ENCODE results near the gene TET1.
"Not testable (repeated sequence)": the region's sequence is repeated elsewhere in the genome, so short reads cannot be mapped to it uniquely, and the experiment has no call there.

Gene TET1

GRCh38 chr10:68613974-68614373, 53.8 kb downstream of the TET1 start:
- DNase-seq (ENCODE audit: low spot score), result not testable (repeated sequence)

GRCh38 chr10:68617691-68618090, 57.6 kb downstream of the TET1 start:
- not testable (repeated sequence) for DNase-seq (ENCODE audit: low spot score)

DNA sequence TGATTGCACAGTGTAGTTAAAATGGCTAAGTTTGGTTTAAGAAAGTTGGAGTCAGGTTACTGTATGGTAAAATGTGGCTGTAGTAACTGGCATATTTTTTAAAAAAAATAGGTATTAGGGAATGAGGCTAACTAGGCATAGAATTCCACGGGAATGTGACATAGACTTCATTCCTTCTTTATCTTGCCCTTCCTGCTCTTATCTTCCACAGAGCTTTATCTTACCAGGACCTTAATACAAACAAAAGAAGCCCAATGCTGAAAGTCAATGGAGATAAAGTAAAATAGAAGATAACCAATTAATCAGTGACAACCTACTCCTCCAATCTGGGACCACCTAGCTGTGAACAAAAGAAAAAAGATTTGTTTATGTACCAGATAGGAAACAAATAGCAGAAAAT, 58.1 kb downstream of the TET1 start:
- no peak for DNase-seq (ENCODE audit: low spot score)

DNA sequence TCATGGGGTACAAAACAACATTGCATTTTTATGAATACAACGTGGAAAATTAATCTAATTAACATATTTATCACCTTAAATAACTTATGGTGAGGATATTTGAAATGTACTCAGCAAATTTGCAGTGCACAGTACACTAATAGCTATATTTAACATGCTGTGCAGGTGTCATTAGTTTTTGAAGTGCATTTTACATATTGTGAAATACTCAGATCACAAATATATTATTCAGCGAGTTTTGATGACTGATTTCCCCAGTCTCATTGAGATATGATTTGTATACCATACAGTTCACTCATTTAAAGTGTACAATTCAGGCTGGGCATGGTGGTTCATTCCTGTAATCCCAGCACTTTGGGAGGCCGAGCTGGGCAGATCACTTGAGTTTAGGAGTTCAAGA, 59.5 kb downstream of the TET1 start:
- DNase-seq (ENCODE audit: low spot score), result no peak

DNA sequence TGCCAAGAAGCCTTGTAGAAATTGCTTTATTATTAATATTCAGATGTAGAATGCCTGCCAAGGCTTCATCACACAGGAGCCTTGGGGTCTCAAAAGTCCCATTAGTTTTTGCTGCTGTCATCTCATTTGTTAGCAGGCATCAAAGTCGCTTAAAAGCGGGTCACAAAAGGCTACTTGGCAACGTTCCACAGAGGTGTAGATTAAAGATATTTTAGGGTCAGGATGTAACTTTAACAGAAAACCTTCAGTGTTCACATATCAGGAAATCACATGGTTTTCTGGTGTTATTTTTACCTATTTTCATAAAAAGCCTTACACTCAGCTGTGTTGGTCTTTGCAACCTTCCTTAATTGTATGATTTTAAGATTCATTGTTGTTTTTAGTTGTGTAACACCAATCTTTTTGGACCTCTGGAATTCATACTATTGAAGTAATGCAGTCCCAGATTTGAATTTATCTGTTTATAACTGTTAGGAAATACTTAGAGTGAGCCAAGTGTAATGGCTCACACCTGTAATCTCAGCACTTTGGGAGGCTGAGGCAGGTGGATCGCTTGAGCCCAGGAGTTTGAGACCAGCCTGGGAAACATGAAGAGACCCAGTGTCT, 65.3 kb downstream of the TET1 start:
- DNase-seq (ENCODE audit: low spot score), result no peak

- DNase-seq (ENCODE audit: low spot score), result no peak
These were observed 68.5 kb downstream of the TET1 start for GRCh38 chr10:68628576-68629127.

- not testable (repeated sequence) for DNase-seq (ENCODE audit: low spot score)
These were observed 72.1 kb downstream of the TET1 start for GRCh38 chr10:68632271-68632560.

GRCh38 chr10:68633281-68633680, 73.1 kb downstream of the TET1 start:
- no peak for DNase-seq (ENCODE audit: low spot score)

- no peak for DNase-seq (ENCODE audit: low spot score)
These were observed 73.8 kb downstream of the TET1 start for GRCh38 chr10:68633816-68634466.

DNA sequence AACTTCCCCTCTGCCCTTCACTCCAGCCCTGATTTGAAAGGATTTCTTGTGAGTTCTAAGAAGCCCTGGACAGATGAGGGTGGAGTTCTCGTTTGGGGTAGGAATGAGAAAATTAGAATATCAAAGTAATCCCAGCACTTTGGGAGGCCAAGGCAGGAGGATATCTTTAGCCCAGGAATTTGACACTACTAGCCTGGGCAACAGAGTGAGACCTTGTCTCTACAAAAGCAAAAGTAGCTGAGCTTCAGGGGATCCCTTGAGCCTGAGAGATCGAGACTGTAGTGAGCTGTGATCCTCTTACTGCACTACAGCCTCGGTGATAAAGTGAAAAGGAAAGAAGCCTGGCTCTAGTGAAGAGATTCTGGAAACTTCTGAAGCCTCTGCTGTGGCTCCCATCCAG, 76.2 kb downstream of the TET1 start:
- DNase-seq (ENCODE audit: low spot score), result no peak

- DNase-seq (ENCODE audit: low spot score), result not testable (repeated sequence)
These were observed 83.4 kb downstream of the TET1 start for GRCh38 chr10:68643550-68643949.

DNA sequence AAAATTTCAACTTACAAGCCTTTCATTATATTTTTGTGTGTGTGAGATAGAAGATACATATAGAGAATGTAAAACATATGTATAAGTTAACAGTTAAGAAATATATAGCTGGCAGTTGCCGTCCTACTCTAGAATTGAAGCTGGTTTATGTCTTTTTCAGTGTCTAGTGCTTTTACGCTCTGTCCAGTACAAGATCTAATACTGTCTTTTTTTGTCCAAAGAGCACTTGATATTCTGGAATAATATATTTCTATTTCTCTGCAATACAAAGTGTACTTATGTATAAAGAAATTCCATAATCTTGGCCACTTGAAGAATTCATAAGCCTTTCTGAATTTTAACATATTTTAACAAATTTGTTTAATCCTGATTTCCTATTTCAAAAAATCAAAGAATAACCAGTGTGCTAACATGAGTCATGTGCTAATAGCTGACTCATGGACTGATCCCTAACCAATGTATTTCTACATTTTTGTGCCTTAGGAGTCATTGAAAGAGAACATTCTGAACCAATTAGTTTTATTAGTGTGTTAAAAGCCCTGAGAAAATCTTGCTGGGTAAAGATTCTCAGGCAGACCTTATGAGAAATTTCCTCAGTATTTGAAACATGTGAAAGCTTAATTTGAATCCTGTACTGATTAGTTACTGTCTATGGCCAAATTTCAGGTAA, 87.7 kb downstream of the TET1 start:
- no peak for DNase-seq (ENCODE audit: low spot score)

GRCh38 chr10:68655620-68656126, 95.5 kb downstream of the TET1 start:
- DNase-seq (ENCODE audit: low spot score), result no peak

- no peak for DNase-seq (ENCODE audit: low spot score)
These were observed 105.7 kb downstream of the TET1 start for GRCh38 chr10:68665841-68666240.

DNA sequence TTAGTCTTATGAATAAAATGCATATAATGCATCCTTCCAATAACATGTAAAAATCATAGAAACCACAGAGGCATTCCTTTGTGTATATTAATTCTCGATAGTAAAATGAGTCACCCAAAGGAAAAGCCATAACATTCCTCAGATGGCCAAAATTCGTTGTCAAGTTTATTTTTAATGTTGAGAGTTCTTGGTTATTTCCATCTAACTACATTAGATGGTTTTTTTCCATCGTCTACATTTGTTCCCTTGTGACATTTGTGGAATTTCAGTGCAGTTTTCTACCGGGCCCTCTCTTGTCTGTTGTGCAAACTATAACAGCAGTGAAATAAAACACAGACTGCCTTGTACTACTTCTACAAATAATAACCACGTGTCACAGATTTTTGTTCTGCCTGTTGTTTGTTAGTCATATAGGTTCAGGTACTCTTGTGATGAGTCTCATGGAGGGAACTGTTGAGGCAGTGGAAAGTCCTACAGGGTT, 106.2 kb downstream of the TET1 start:
- DNase-seq (ENCODE audit: low spot score), result no peak

- no peak for DNase-seq (ENCODE audit: low spot score)
These were observed 108.1 kb downstream of the TET1 start for GRCh38 chr10:68668231-68668630.

GRCh38 chr10:68668972-68669371, 108.8 kb downstream of the TET1 start:
- no peak for DNase-seq (ENCODE audit: low spot score)

GRCh38 chr10:68684413-68684812, 124.3 kb downstream of the TET1 start:
- DNase-seq (ENCODE audit: low spot score), result no peak

- no peak for DNase-seq (ENCODE audit: low spot score)
These were observed 135.9 kb downstream of the TET1 start for GRCh38 chr10:68696018-68696417.

DNA sequence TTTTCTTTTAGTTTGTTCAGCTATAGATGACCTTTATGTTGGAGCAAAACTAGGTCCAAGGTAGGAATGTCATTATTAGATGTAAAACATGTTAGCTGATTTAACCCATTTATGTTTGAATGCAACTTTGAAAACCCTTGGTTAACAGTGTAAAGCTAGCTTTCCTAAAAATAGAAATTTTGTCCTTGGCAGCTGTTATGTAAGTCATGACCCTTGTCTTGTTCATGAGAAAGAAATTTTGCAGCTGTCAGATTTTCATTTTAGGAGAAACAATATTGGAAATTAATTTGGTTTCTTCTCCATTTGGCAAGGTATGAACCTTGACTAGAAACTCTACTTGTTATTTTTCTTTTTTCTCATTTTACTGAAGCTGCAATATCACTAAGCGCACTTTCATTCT, 137.0 kb downstream of the TET1 start:
- DNase-seq (ENCODE audit: low spot score), result no peak

DNA sequence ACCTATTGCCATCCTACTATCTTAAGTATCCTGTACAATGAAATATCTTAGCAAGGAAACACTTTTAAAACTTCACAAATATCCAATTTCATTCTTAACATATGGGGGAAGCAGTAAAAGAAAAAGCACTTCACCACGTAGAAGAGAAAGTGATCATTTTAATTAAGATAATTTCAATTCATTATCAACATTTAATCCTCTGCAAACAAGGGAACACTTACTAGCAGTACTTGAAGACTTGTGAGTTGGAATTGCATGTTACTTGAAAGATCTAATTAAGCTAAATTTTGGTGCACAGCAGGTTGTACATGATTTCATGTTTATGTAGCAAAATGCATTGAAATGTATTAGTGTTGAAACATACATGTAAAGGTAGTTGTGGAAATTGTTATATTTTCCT, 140.1 kb downstream of the TET1 start:
- DNase-seq (ENCODE audit: low spot score), result no peak

DNA sequence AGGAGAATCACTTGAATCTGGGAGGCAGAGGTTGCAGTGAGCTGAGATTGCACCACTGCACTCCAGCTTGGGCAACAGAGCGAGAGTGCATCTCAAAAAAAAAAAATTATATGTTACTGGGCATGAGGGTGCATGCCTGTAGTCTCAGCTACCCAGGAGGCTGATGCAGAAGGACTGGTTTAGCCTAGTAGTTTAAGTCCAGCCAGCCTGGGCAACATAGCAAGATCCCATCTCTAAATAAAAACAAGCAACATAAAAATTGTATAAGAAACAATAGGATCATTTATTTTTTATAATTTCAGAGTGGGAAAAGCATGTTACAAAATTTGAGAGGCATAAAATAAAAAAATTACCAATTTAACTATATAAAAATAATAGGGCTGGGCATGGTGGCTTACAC, 145.4 kb downstream of the TET1 start:
- no peak for DNase-seq (ENCODE audit: low spot score)

GRCh38 chr10:68708987-68709386, 148.8 kb downstream of the TET1 start:
- DNase-seq (ENCODE audit: low spot score), result not testable (repeated sequence)
